ENCODE data around the gene CATSPER3. TPM values are rescaled to one million over a fixed set of nuclear protein-coding genes. Genes with fewer than 3 reads are reported as not detected.

Gene CATSPER3
- polyA plus RNA-seq, 3 donors: 0.15 to 0.60 (median 0.52) TPM

DNA sequence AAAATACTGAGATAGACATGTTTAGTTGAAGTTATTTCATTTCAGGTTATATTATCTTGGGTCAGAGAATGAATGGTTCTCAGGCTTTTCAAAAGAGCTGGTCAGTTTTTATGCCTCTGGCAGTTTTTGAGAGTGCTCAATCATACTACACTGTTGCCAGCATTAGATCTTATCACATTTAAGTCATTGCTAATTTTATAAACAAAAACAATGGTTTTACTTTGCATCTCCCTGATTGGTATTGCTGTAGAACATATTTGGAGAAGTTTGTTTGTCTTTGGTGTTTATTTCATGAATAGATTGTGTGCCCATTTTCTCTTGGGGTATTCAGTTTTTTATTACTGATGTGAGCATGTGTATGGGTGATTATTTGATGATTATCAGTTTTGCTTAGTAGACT, 1.5 kb downstream of the CATSPER3 start:
- TF ChIP-seq, protein P1, sequence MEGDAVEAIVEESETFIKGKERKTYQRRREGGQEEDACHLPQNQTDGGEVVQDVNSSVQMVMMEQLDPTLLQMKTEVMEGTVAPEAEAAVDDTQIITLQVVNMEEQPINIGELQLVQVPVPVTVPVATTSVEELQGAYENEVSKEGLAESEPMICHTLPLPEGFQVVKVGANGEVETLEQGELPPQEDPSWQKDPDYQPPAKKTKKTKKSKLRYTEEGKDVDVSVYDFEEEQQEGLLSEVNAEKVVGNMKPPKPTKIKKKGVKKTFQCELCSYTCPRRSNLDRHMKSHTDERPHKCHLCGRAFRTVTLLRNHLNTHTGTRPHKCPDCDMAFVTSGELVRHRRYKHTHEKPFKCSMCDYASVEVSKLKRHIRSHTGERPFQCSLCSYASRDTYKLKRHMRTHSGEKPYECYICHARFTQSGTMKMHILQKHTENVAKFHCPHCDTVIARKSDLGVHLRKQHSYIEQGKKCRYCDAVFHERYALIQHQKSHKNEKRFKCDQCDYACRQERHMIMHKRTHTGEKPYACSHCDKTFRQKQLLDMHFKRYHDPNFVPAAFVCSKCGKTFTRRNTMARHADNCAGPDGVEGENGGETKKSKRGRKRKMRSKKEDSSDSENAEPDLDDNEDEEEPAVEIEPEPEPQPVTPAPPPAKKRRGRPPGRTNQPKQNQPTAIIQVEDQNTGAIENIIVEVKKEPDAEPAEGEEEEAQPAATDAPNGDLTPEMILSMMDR (IDR thresholded peaks at IDR 0.05): no peak
- H3K36me3 ChIP-seq (replicated peaks in 1 of 2; ENCODE audit: control insufficient read depth in 1 of 2, insufficient read depth in 2 of 2, low read length in 2 of 2): peaks cover 16 to 18% of the 10 kb centered on the region in 2 donors
- no peaks in the 10 kb centered on the region for H3K9me3 ChIP-seq (replicated peaks in 1 of 2; ENCODE audit: control insufficient read depth in 1 of 2, insufficient read depth in 1 of 2, low read length in 2 of 2)
- no peak for DNase-seq
- no peak overlapping the region for H3K9ac ChIP-seq (ENCODE audit: insufficient read depth, low read length, poor library complexity, severe bottlenecking)
- Mint-ChIP-seq H3K36me3 (peaks cover 35 to 56% of the 10 kb centered on the region in 2 donors), H3K27me3 (ENCODE audit: low read depth in 3 of 3) (peaks cover 0 to 2% (median 0%) of the 10 kb centered on the region in 3 donors), H3K27ac (no peak overlapping the region), H3K4me1 (no peaks in the 10 kb centered on the region), H3K9me3 (peaks cover 0 to 3% (median 0%) of the 10 kb centered on the region in 7 donors), H3K4me3 (no peak overlapping the region)
- no peak overlapping the region for H2AFZ ChIP-seq (ENCODE audit: insufficient read depth, low read depth, low read length, poor library complexity, severe bottlenecking)
- H3K27me3 ChIP-seq (ENCODE audit: control insufficient read depth in 2 of 2, insufficient read depth in 2 of 2, low read length in 2 of 2): no peaks in the 10 kb centered on the region
- no peak overlapping the region for H3K27ac ChIP-seq (ENCODE audit: low read depth in 1 of 2, low read length in 2 of 2)
- no peaks in the 10 kb centered on the region for H3K79me2 ChIP-seq (ENCODE audit: insufficient read depth, low read length)
- no peak overlapping the region for H3K4me2 ChIP-seq (replicated peaks; ENCODE audit: extremely low read depth, low read length, poor library complexity, severe bottlenecking)
- H4K20me1 ChIP-seq (ENCODE audit: insufficient read depth, low read length): no peaks in the 10 kb centered on the region
- no peaks in the 10 kb centered on the region for H3K4me1 ChIP-seq (ENCODE audit: control insufficient read depth in 1 of 2, insufficient read depth in 2 of 2, low read length in 2 of 2)
- intact Hi-C loops (cut with micrococcal nuclease): no loop called here
- no peak overlapping the region for H3K4me3 ChIP-seq (replicated peaks in 1 of 3; ENCODE audit: low read depth in 2 of 3, low read length in 3 of 3)

DNA sequence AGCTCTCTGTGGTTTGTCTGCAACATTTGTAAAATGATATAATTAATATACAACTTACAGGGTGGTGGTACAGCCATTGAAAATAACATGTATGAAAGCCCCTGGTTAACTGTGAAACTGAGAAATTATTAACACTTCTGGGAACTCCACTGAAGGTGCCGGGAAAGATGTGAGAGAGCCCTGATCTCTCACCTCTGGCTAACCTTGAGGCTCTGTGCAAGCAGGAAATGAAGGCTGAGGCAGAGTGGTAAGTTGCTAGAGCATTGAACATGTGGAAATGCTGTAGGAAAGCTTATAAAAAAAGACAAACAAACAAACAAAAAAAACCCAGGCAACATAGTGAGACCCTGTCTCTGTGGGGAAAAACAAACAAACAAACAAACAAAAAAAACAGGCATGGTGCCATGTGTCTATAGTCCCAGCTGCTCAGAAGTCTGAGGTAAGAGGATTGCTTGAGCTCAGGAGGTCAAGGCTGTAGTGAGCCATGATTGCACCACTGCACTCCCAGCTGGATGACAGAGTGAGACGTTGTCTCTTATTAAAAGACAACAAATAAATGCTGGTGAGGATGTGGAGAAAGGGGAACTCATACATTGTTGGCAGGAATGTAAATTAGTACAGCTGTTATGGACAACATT, 7.5 kb downstream of the CATSPER3 start:
- WGBS (ENCODE audit: insufficient coverage): no CpG with 5 or more reads among the region's 2 CpGs
- no peaks in the 10 kb centered on the region for H3K4me1 Mint-ChIP-seq
- Histone ChIP-seq H3K9me3 (replicated peaks in 1 of 2; ENCODE audit: control insufficient read depth in 1 of 2, insufficient read depth in 1 of 2, low read length in 2 of 2) (peaks cover 24 to 25% of the 10 kb centered on the region in 2 donors), H3K9ac (ENCODE audit: insufficient read depth, low read length, poor library complexity, severe bottlenecking) (no peak overlapping the region), H3K27ac (ENCODE audit: low read depth in 1 of 2, low read length in 2 of 2) (no peak overlapping the region), H3K36me3 (replicated peaks in 1 of 2; ENCODE audit: control insufficient read depth in 1 of 2, insufficient read depth in 2 of 2, low read length in 2 of 2) (peaks cover 0 to 6% of the 10 kb centered on the region in 2 donors), H4K20me1 (ENCODE audit: insufficient read depth, low read length) (no peaks in the 10 kb centered on the region), H3K4me3 (replicated peaks in 1 of 3; ENCODE audit: low read depth in 2 of 3, low read length in 3 of 3) (no peak overlapping the region), H3K4me2 (replicated peaks; ENCODE audit: extremely low read depth, low read length, poor library complexity, severe bottlenecking) (no peak overlapping the region), H2AFZ (ENCODE audit: insufficient read depth, low read depth, low read length, poor library complexity, severe bottlenecking) (no peak overlapping the region), H3K4me1 (ENCODE audit: control insufficient read depth in 1 of 2, insufficient read depth in 2 of 2, low read length in 2 of 2) (no peaks in the 10 kb centered on the region), H3K79me2 (ENCODE audit: insufficient read depth, low read length) (no peaks in the 10 kb centered on the region), H3K27me3 (ENCODE audit: control insufficient read depth in 2 of 2, insufficient read depth in 2 of 2, low read length in 2 of 2) (no peaks in the 10 kb centered on the region)
- no peak overlapping the region for H3K27ac Mint-ChIP-seq
- intact Hi-C loops (cut with micrococcal nuclease): no loop called here
- peaks cover 19 to 38% of the 10 kb centered on the region in 2 donors for H3K36me3 Mint-ChIP-seq
- peaks cover 1 to 4% (median 3%) of the 10 kb centered on the region in 3 donors for H3K27me3 Mint-ChIP-seq (ENCODE audit: low read depth in 3 of 3)
- peaks cover 20 to 35% (median 28%) of the 10 kb centered on the region in 7 donors for H3K9me3 Mint-ChIP-seq
- DNase-seq: no peak
- TF ChIP-seq, protein P1 (IDR thresholded peaks at IDR 0.05): no peak
- H3K4me3 Mint-ChIP-seq: no peak overlapping the region

Measured in CD14-positive monocyte (primary cell).